Ovary (tissue), 3 donors: ENCODE measurements around the gene ZNF664.

Experiments
- EP300 ChIP-seq: sonication (generic); formaldehyde crosslinking; IDR thresholded peaks from one replicate; pipeline ENCODE4 v1.6.1; 2017; ENCODE audit warnings: antibody characterized with exemption
- POLR2A ChIP-seq: fragments of 450-650 bp; IDR thresholded peaks from one replicate; pipeline ENCODE4 v1.6.1; 2017; ENCODE audit warnings: antibody characterized with exemption, mild to moderate bottlenecking, moderate library complexity
- TF ChIP-seq, protein P1 (sequence below), 3 donors: fragments of 450-650 bp in 2 of 3; fragments of 200-600 bp in 1 of 3; IDR thresholded peaks; one replicate each; pipeline versions ENCODE4 v1.5.1 to v1.8.0; 2016 to 2022; ENCODE audit warnings: antibody characterized with exemption in 3 of 3, mild to moderate bottlenecking in 1 of 3
- donor health status: DM: no; HTN: no; CAD: no.

- TF ChIP-seq, protein P1, sequence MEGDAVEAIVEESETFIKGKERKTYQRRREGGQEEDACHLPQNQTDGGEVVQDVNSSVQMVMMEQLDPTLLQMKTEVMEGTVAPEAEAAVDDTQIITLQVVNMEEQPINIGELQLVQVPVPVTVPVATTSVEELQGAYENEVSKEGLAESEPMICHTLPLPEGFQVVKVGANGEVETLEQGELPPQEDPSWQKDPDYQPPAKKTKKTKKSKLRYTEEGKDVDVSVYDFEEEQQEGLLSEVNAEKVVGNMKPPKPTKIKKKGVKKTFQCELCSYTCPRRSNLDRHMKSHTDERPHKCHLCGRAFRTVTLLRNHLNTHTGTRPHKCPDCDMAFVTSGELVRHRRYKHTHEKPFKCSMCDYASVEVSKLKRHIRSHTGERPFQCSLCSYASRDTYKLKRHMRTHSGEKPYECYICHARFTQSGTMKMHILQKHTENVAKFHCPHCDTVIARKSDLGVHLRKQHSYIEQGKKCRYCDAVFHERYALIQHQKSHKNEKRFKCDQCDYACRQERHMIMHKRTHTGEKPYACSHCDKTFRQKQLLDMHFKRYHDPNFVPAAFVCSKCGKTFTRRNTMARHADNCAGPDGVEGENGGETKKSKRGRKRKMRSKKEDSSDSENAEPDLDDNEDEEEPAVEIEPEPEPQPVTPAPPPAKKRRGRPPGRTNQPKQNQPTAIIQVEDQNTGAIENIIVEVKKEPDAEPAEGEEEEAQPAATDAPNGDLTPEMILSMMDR (IDR thresholded peaks at IDR 0.05), result no peak
- TF ChIP-seq POLR2A, result no peak
- no peak for TF ChIP-seq EP300
Observed at GRCh38 chr12:124035163-124035562, 62.1 kb downstream of the ZNF664 start.
